ENCODE data around the gene THOC2. TPM values are rescaled to one million over a fixed set of nuclear protein-coding genes. Genes with fewer than 3 reads are reported as not detected.

Gene THOC2
- total and polyA plus RNA-seq, 11 donors: 16.4 to 35.6 (median 24.1) TPM

- H3K36me3 ChIP-seq: peaks cover 0 to 43% (median 12%) of the 10 kb centered on the region in 9 donors
- intact Hi-C loops (cut with DNase I): no loop called here
These were observed 132.7 kb downstream of the THOC2 start for GRCh38 chrX:123600181-123600580.

GRCh38 chrX:123590842-123591486 lies 141.9 kb downstream of the THOC2 start:
- 51 to 75% (median 66%) methylated on average over 6 of the region's 6 CpGs for WGBS, 4 donors
- Histone ChIP-seq H3K27ac (no peak overlapping the region), H3K4me1 (no peaks in the 10 kb centered on the region), H3K36me3 (no peaks in the 10 kb centered on the region), H3K27me3 (no peaks in the 10 kb centered on the region), H3K4me3 (no peak overlapping the region), H3K9me3 (no peaks in the 10 kb centered on the region)
- DNase-seq (no peak), ATAC-seq (no peak)
- intact Hi-C loops (cut with DNase I): no loop called here
- TF ChIP-seq POLR2A (IDR thresholded peaks at IDR 0.05) (no peak), CTCF (IDR thresholded peaks at IDR 0.05) (no peak)

More at GRCh38 chrX:123600181-123600580, 132.7 kb downstream of the THOC2 start:
- Histone ChIP-seq H3K4me3 (no peak overlapping the region), H3K9me3 (no peaks in the 10 kb centered on the region), H3K27ac (no peak overlapping the region), H3K4me1 (no peaks in the 10 kb centered on the region), H3K27me3 (no peaks in the 10 kb centered on the region)
- TF ChIP-seq POLR2A (IDR thresholded peaks at IDR 0.05) (no peak), CTCF (IDR thresholded peaks at IDR 0.05) (no peak)
- DNase-seq: no peak
- 68 to 95% (median 81%) methylated on average over 2 of the region's 2 CpGs for WGBS, 4 donors
- no peak for ATAC-seq

- H3K9me3 ChIP-seq: no peaks in the 10 kb centered on the region
- DNase-seq (no peak), ATAC-seq (no peak)
- no peaks in the 10 kb centered on the region for H3K36me3 ChIP-seq
- WGBS, 4 donors: 68 to 90% (median 85%) methylated on average over 3 of the region's 3 CpGs
- TF ChIP-seq CTCF (IDR thresholded peaks at IDR 0.05) (no peak), POLR2A (IDR thresholded peaks at IDR 0.05) (no peak)
- intact Hi-C loops (cut with DNase I): no loop called here
- H3K4me1 ChIP-seq: no peaks in the 10 kb centered on the region
- no peak overlapping the region for H3K4me3 ChIP-seq
- H3K27me3 ChIP-seq: no peaks in the 10 kb centered on the region
- no peak overlapping the region for H3K27ac ChIP-seq
These were observed 144.1 kb downstream of the THOC2 start for GRCh38 chrX:123588723-123589122.

GRCh38 chrX:123581586-123581985 lies 151.3 kb downstream of the THOC2 start:
- WGBS, 4 donors: 45 to 65% (median 53%) methylated on average over 1 of the region's 1 CpG
- ATAC-seq: no peak
- H3K4me3 ChIP-seq: no peak overlapping the region

More at GRCh38 chrX:123581586-123581985, 151.3 kb downstream of the THOC2 start:
- Histone ChIP-seq H3K27ac (no peak overlapping the region), H3K4me1 (no peaks in the 10 kb centered on the region), H3K27me3 (no peaks in the 10 kb centered on the region), H3K9me3 (no peaks in the 10 kb centered on the region), H3K36me3 (no peaks in the 10 kb centered on the region)
- intact Hi-C loops (cut with DNase I): no loop called here
- no peak for DNase-seq
- TF ChIP-seq POLR2A (IDR thresholded peaks at IDR 0.05) (no peak), CTCF (IDR thresholded peaks at IDR 0.05) (no peak)

All from heart left ventricle (tissue), 16 donors.